Smooth muscle cell (in vitro differentiated cells): Measurements from ENCODE around the gene VGF. TPM values are rescaled to one million over a fixed set of nuclear protein-coding genes. Genes with fewer than 3 reads are reported as not detected.

Experiments
- DNase-seq: peaks from one replicate; lab custom pipeline; 2025; ENCODE audit not compliant: unreplicated experiment; lab: John Stamatoyannopoulos, UW
- H2AFZ ChIP-seq: fragments of 200-600 bp; sonication (generic); 2 replicates; pipeline ENCODE4 v1.6.0; 2016; ENCODE audit warnings: antibody characterized with exemption, low read depth, mild to moderate bottlenecking
- H3F3A ChIP-seq: fragments of 200-600 bp; sonication (generic); 2 replicates; pipeline ENCODE4 v1.6.0; 2017; ENCODE audit warnings: antibody characterized with exemption, low read depth
- H3K27ac ChIP-seq: fragments of 200-600 bp; sonication (generic); 2 replicates; pipeline ENCODE4 v1.5.1; 2016; ENCODE audit warnings: low read depth, mild to moderate bottlenecking
- H3K27me3 ChIP-seq: fragments of 200-600 bp; sonication (generic); 2 replicates; pipeline ENCODE4 v1.6.1; 2016; ENCODE audit warnings: low read depth, mild to moderate bottlenecking
- H3K36me3 ChIP-seq: fragments of 200-600 bp; sonication (generic); 2 replicates; pipeline ENCODE4 v1.5.1; 2016; ENCODE audit warnings: low read depth
- H3K4me1 ChIP-seq: fragments of 200-600 bp; sonication (generic); 2 replicates; pipeline ENCODE4 v1.5.1; 2016; ENCODE audit warnings: low read depth
- H3K4me2 ChIP-seq: fragments of 200-600 bp; sonication (generic); 2 replicates; pipeline ENCODE4 v1.6.0; 2016; ENCODE audit warnings: mild to moderate bottlenecking
- H3K4me3 ChIP-seq: fragments of 200-600 bp; sonication (generic); 2 replicates; pipeline ENCODE4 v1.5.1; 2016; ENCODE audit warnings: mild to moderate bottlenecking
- H3K79me2 ChIP-seq: fragments of 200-600 bp; sonication (generic); 2 replicates; pipeline ENCODE4 v1.6.0; 2016; ENCODE audit warnings: low read depth, mild to moderate bottlenecking
- H3K9ac ChIP-seq: fragments of 200-600 bp; sonication (generic); 2 replicates; pipeline ENCODE4 v1.6.0; 2016; ENCODE audit warnings: low read depth
- H3K9me3 ChIP-seq: fragments of 200-600 bp; sonication (generic); replicated peaks from 2 replicates; pipeline ENCODE4 v1.5.1; 2016; ENCODE audit warnings: low read depth
- H4K20me1 ChIP-seq: fragments of 200-600 bp; sonication (generic); 2 replicates; pipeline ENCODE4 v1.6.0; 2016; ENCODE audit warnings: low read depth
- CTCF ChIP-seq: fragments of 200-600 bp; sonication (generic); IDR thresholded peaks from 2 replicates; pipeline ENCODE4 v1.5.1; 2017; ENCODE audit warnings: borderline replicate concordance, mild to moderate bottlenecking, antibody characterized with exemption; ENCODE audit not compliant: insufficient read depth, poor library complexity, severe bottlenecking
- WGBS: methylation state at CpG from one replicate; pipeline ENCODE4 v1.1.7; 2016; ENCODE audit warnings: low lambda C conversion rate; 5-methylcytosine and 5-hydroxymethylcytosine counted together
- polyA plus RNA-seq: library from polyadenylated mRNA; unstranded; fragments of >200 nt; fragmentation: Nextera tagmentation; extraction: Ambion mirVana; gene quantifications from 2 replicates; pipeline ENCODE4 v1.2.1, GENCODE V29; 2016
- total RNA-seq: library from RNA; depleted of rRNA; stranded (reverse); fragments of >200 nt; gene quantifications from 2 replicates; pipeline ENCODE4 v1.2.3, GENCODE V29; 2014

The VGF gene
- total and polyA plus RNA-seq, 2 experiments from 2014 or later = 0.25 to 0.85 TPM

GRCh38 chr7:101151908-101152651 lies 13.3 kb downstream of the VGF start:
- Histone ChIP-seq H3K4me3 (no peak overlapping the region), H2AFZ (no peak overlapping the region), H3K4me2 (no peak overlapping the region), H3K27ac (no peak overlapping the region), H3K9me3 (no peaks in the 10 kb centered on the region), H3K27me3 (no peaks in the 10 kb centered on the region), H3K4me1 (peaks cover 6% of the 10 kb centered on the region), H4K20me1 (peaks cover 8% of the 10 kb centered on the region), H3K79me2 (no peaks in the 10 kb centered on the region), H3F3A (no peaks in the 10 kb centered on the region), H3K9ac (no peak overlapping the region), H3K36me3 (no peaks in the 10 kb centered on the region)
- WGBS = 72% methylated on average over 2 of the region's 2 CpGs
- TF ChIP-seq CTCF = no peak
- DNase-seq = no peak

- Histone ChIP-seq H3K9me3 (no peaks in the 10 kb centered on the region), H3K36me3 (no peaks in the 10 kb centered on the region), H4K20me1 (no peaks in the 10 kb centered on the region), H3K27ac (peak overlapping the region; percentile 54), H3K4me3 (no peak overlapping the region), H3K79me2 (no peaks in the 10 kb centered on the region), H3K4me1 (peaks cover 4% of the 10 kb centered on the region), H3K4me2 (no peak overlapping the region), H3F3A (peaks cover 14% of the 10 kb centered on the region), H2AFZ (no peak overlapping the region), H3K9ac (no peak overlapping the region), H3K27me3 (no peaks in the 10 kb centered on the region)
- no peak for DNase-seq
- TF ChIP-seq CTCF = no peak
- 78% methylated on average over 4 of the region's 4 CpGs for WGBS
Observed at GRCh38 chr7:101140746-101141382, 24.5 kb downstream of the VGF start.

- no peak overlapping the region for H2AFZ ChIP-seq
- no peak for TF ChIP-seq CTCF
- H3K4me3 ChIP-seq = no peak overlapping the region
- H3K79me2 ChIP-seq = no peaks in the 10 kb centered on the region
- H4K20me1 ChIP-seq = no peaks in the 10 kb centered on the region
- H3K36me3 ChIP-seq = no peaks in the 10 kb centered on the region
- DNase-seq = no peak
- H3K27ac ChIP-seq = peak overlapping the region; percentile 54
- peaks cover 17% of the 10 kb centered on the region for H3F3A ChIP-seq
- no peak overlapping the region for H3K4me2 ChIP-seq
- H3K27me3 ChIP-seq = no peaks in the 10 kb centered on the region
- H3K4me1 ChIP-seq = peaks cover 4% of the 10 kb centered on the region
- no peak overlapping the region for H3K9ac ChIP-seq
- 43% methylated on average over 3 of the region's 3 CpGs for WGBS
- H3K9me3 ChIP-seq = no peaks in the 10 kb centered on the region
Observed at GRCh38 chr7:101140339-101140699, 25.1 kb downstream of the VGF start.
